ENCODE measurements around the gene PTER. TPM values are rescaled to one million over a fixed set of nuclear protein-coding genes. Genes with fewer than 3 reads are reported as not detected.
A peak's percentile ranks its signal among the peaks of the same experiment; 100 is the strongest.

The PTER gene
- total and polyA plus RNA-seq, 8 donors = 2.2 to 13.6 (median 11.4) TPM

DNA sequence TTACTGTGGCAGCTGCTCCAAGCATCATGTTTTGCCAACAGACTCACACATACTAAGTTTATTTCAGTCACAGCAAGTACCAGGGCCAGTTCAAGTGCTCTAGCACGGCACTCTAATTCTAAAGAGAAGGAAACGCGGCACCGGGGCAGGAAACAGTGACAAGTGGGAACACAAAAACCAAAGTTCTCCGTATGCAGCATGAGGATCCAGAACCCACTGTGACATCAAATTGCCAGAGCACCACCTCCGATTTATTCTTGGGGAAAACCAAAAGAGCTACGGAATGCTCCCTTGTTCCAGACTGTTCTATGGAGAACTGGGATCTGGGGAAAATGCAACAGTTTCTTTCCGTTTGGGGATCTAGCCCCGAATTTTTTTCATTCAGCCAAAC is 448 bp upstream of the PTER start:
- intact Hi-C loops (cut with DNase I) = no loop called here
- Histone ChIP-seq H3K9me3 (no peaks in the 10 kb centered on the region), H3K36me3 (no peaks in the 10 kb centered on the region), H3K27me3 (no peaks in the 10 kb centered on the region), H3K4me3 (peak overlapping the region; percentile 56 to 71 (median 61)), H3K27ac (peak overlapping the region in 2 of 4 donors; percentile 85 to 87), H3K4me1 (peaks cover 11 to 28% (median 14%) of the 10 kb centered on the region in 3 donors)
- FAIRE-seq = no peak
- TF ChIP-seq, protein P1, sequence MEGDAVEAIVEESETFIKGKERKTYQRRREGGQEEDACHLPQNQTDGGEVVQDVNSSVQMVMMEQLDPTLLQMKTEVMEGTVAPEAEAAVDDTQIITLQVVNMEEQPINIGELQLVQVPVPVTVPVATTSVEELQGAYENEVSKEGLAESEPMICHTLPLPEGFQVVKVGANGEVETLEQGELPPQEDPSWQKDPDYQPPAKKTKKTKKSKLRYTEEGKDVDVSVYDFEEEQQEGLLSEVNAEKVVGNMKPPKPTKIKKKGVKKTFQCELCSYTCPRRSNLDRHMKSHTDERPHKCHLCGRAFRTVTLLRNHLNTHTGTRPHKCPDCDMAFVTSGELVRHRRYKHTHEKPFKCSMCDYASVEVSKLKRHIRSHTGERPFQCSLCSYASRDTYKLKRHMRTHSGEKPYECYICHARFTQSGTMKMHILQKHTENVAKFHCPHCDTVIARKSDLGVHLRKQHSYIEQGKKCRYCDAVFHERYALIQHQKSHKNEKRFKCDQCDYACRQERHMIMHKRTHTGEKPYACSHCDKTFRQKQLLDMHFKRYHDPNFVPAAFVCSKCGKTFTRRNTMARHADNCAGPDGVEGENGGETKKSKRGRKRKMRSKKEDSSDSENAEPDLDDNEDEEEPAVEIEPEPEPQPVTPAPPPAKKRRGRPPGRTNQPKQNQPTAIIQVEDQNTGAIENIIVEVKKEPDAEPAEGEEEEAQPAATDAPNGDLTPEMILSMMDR (IDR thresholded peaks at IDR 0.05) = no peak
- 0 to 1% methylated on average over 9 of the region's 9 CpGs for WGBS, 2 donors
- DNase-seq = no peak
- ATAC-seq = peak in 2 of 4 donors; percentile 1 to 6

DNA sequence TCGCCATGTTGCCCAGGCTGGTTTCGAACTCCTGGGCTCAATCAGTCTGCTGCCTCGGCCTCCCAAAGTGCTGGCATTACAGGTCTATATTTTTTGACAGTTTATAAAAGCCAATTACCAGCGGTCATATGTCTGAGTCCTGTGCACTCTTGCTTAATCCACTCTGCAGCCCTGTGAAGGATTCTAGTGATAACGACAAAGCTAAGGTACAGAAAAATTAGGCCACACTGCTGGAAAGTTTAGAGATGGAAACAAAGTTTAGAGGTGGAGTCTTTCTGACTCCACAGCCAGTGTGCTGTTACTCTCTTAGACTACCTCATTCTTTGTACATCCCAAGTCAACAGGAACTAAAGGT is 707 bp downstream of the PTER start:
- peaks cover 11 to 35% (median 23%) of the 10 kb centered on the region in 3 donors for H3K4me1 ChIP-seq
- TF ChIP-seq, protein P1 (IDR thresholded peaks at IDR 0.05) = no peak
- DNase-seq (no peak), ATAC-seq (no peak), FAIRE-seq (no peak)
- H3K9me3 ChIP-seq = no peaks in the 10 kb centered on the region
- H3K27me3 ChIP-seq = no peaks in the 10 kb centered on the region
- peak overlapping the region in 2 of 4 donors; percentile 85 to 87 for H3K27ac ChIP-seq
- H3K4me3 ChIP-seq = peak overlapping the region; percentile 56 to 71 (median 61)
- 56 to 65% methylated on average over 5 of the region's 5 CpGs for WGBS, 2 donors
- intact Hi-C loops (cut with DNase I) = no loop called here
- H3K36me3 ChIP-seq = no peaks in the 10 kb centered on the region

DNA sequence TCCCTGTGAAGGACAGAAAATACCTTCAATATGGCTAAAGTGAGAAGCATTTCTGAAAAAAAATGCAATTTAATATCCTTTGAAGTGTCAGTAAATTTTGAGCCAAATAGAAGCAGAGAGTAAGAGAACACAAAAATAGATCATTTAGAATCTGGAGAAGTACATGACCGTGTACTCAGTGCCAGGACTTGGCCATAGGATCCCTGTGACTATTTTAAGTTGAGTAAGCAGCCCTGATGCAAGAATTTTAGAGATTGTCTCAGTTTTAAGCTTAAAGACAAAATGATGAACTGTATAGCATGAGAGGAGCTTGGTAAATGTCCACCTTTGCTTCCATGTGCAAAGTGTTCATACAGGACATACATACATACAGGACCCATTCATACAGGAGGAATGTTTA is 2.5 kb downstream of the PTER start:
- peak overlapping the region in 2 of 4 donors; percentile 86 to 88 for H3K27ac ChIP-seq
- 50 to 67% methylated on average over 1 of the region's 1 CpG for WGBS, 2 donors
- FAIRE-seq (no peak), DNase-seq (no peak), ATAC-seq (no peak)
- H3K27me3 ChIP-seq = no peaks in the 10 kb centered on the region
- intact Hi-C loops (cut with DNase I) = no loop called here
- H3K4me1 ChIP-seq = peaks cover 11 to 41% (median 28%) of the 10 kb centered on the region in 3 donors
- TF ChIP-seq, protein P1 (IDR thresholded peaks at IDR 0.05) = no peak
- H3K4me3 ChIP-seq = no peak overlapping the region
- H3K9me3 ChIP-seq = no peaks in the 10 kb centered on the region
- no peaks in the 10 kb centered on the region for H3K36me3 ChIP-seq

DNA sequence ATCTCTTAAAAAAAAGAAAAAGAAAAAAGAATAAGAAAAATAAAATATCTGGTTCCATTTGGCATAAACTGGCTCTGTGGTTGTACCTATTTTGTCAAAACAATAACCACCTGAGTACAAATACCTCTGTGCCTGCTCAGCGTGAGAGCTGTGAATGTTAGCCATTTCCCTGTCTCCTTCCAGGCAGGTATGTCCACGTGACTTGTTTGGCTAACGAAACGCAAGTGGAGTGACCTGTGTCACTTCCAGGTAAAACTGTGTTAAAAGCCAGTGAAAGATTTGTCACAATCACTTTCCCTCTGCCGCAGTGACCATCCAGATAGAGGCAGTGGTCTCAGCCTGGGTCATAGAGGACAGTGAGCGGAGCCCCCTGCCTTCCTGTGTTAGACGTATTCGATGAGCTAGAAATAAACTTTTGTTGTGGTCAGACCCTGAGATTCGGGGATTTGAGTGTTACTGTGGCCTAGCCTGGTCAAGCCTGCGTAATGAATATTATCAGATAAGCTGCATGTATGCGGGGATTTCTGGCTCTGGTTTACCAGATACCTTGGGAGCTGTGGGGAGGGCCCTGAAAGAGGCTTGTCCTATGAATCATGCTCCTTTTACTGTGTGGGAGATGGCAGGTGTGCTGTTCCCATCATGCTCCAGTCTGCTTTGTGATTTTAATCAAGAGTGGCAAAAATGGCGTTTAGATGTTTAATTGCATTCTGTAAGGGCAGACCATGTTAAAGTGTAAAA is 3.8 kb downstream of the PTER start:
- 20 to 27% methylated on average over 12 of the region's 12 CpGs for WGBS, 2 donors
- intact Hi-C loops (cut with DNase I) = loop anchor here in 1 of 3 donors (10.0 kb wide), 1 partner anchor 84 kb away; the partner anchor contains the start of gene C1QL3
- TF ChIP-seq, protein P1 (IDR thresholded peaks at IDR 0.05) = no peak
- Histone ChIP-seq H3K27ac (peak overlapping the region; percentile 51 to 88 (median 84)), H3K4me3 (peak overlapping the region in 2 of 4 donors; percentile 20 to 34), H3K9me3 (no peaks in the 10 kb centered on the region), H3K36me3 (no peaks in the 10 kb centered on the region), H3K4me1 (peaks cover 11 to 41% (median 28%) of the 10 kb centered on the region in 3 donors), H3K27me3 (no peaks in the 10 kb centered on the region)
- ATAC-seq (peak; percentile 60 to 65 (median 62)), DNase-seq (peak in 4 of 6 donors; percentile 56 to 65 (median 60)), FAIRE-seq (no peak)
